Hepatocyte (in vitro differentiated cells): Measurements from ENCODE around the gene SOX10. TPM values are rescaled to one million over a fixed set of nuclear protein-coding genes. Genes with fewer than 3 reads are reported as not detected.
"Not testable (repeated sequence)": the region's sequence is repeated elsewhere in the genome, so short reads cannot be mapped to it uniquely, and the experiment has no call there.

Source experiments
- DNase-seq: peaks from one replicate; pipeline ENCODE4 v3.0.0-alpha.2; 2016; ENCODE audit warnings: low spot score
- H2AFZ ChIP-seq: fragments of 200-600 bp; sonication (generic); 2 replicates; pipeline ENCODE4 v1.6.0; 2016; ENCODE audit warnings: antibody characterized with exemption, mild to moderate bottlenecking
- H3K27ac ChIP-seq: fragments of 200-600 bp; sonication (generic); 2 replicates; pipeline ENCODE4 v1.5.1; 2016; ENCODE audit warnings: mild to moderate bottlenecking
- H3K27me3 ChIP-seq: fragments of 200-600 bp; sonication (generic); 2 replicates; pipeline ENCODE4 v1.6.1; 2016
- H3K36me3 ChIP-seq: fragments of 200-600 bp; sonication (generic); replicated peaks from 2 replicates; pipeline ENCODE4 v1.5.1; 2016; ENCODE audit warnings: low read depth; ENCODE audit not compliant: insufficient read depth
- H3K4me1 ChIP-seq: fragments of 200-600 bp; sonication (generic); 2 replicates; pipeline ENCODE4 v1.5.1; 2016; ENCODE audit warnings: mild to moderate bottlenecking, moderate library complexity; ENCODE audit not compliant: insufficient read depth
- H3K4me2 ChIP-seq: fragments of 200-600 bp; sonication (generic); 2 replicates; pipeline ENCODE4 v1.6.0; 2016
- H3K4me3 ChIP-seq: fragments of 200-600 bp; sonication (generic); 2 replicates; pipeline ENCODE4 v1.5.1; 2016; ENCODE audit warnings: mild to moderate bottlenecking
- H3K79me2 ChIP-seq: fragments of 200-600 bp; sonication (generic); 2 replicates; pipeline ENCODE4 v1.6.0; 2017; ENCODE audit warnings: mild to moderate bottlenecking
- H3K9me2 ChIP-seq: fragments of 200-600 bp; sonication (generic); replicated peaks from 2 replicates; pipeline ENCODE4 v1.6.0; 2017; ENCODE audit warnings: mild to moderate bottlenecking; ENCODE audit not compliant: insufficient read depth
- H3K9me3 ChIP-seq: fragments of 200-600 bp; sonication (generic); 2 replicates; pipeline ENCODE4 v1.5.1; 2016; ENCODE audit warnings: low read depth, mild to moderate bottlenecking
- H4K20me1 ChIP-seq: fragments of 200-600 bp; sonication (generic); 2 replicates; pipeline ENCODE4 v1.6.0; 2016; ENCODE audit warnings: mild to moderate bottlenecking; ENCODE audit not compliant: insufficient read depth, poor library complexity, severe bottlenecking
- EZH2 ChIP-seq: fragments of 200-600 bp; sonication (generic); IDR thresholded peaks from 2 replicates; pipeline ENCODE4 v1.6.1; 2016; ENCODE audit warnings: antibody characterized with exemption, mild to moderate bottlenecking, borderline replicate concordance
- EZH2phosphoT487 ChIP-seq: fragments of 200-600 bp; sonication (generic); IDR thresholded peaks from one replicate; pipeline ENCODE4 v1.6.1; 2018; ENCODE audit warnings: antibody characterized with exemption, mild to moderate bottlenecking, low read depth, moderate library complexity; ENCODE audit not compliant: unreplicated experiment, severe bottlenecking
- WGBS: methylation state at CpG from one replicate; pipeline ENCODE4 v1.1.6; 2016; ENCODE audit warnings: low lambda C conversion rate; ENCODE audit errors: missing lambda C conversion rate; 5-methylcytosine and 5-hydroxymethylcytosine counted together
- polyA plus RNA-seq: library from polyadenylated mRNA; unstranded; fragments of >200 nt; fragmentation: Nextera tagmentation; extraction: Ambion mirVana; gene quantifications from 2 replicates; pipeline ENCODE4 v1.2.1, GENCODE V29; 2016
- total RNA-seq: library from RNA; depleted of rRNA; stranded (reverse); fragments of >200 nt; gene quantifications from 2 replicates; pipeline ENCODE4 v1.2.3, GENCODE V29; 2014
- TF ChIP-seq, protein P1 (sequence below): fragments of 200-600 bp; sonication (generic); IDR thresholded peaks from 2 replicates; pipeline ENCODE4 v1.5.1; 2016; ENCODE audit warnings: antibody characterized with exemption, mild to moderate bottlenecking; ENCODE audit not compliant: poor library complexity

SOX10 gene
- total and polyA plus RNA-seq, 2 experiments from 2014 or later, result not detected

GRCh38 chr22:37959231-37959825 is 25.0 kb downstream of the SOX10 start:
- no peak for DNase-seq
- H3K79me2 ChIP-seq, result peaks cover 22% of the 10 kb centered on the region
- H2AFZ ChIP-seq, result no peak overlapping the region
- no peaks in the 10 kb centered on the region for H3K36me3 ChIP-seq
- no peaks in the 10 kb centered on the region for H3K9me3 ChIP-seq
- H4K20me1 ChIP-seq, result no peaks in the 10 kb centered on the region
- H3K27ac ChIP-seq, result no peak overlapping the region
- no peak overlapping the region for H3K4me3 ChIP-seq
- peaks cover 4% of the 10 kb centered on the region for H3K4me1 ChIP-seq
- H3K9me2 ChIP-seq, result no peaks in the 10 kb centered on the region
- no peaks in the 10 kb centered on the region for H3K27me3 ChIP-seq
- no peak overlapping the region for H3K4me2 ChIP-seq
- TF ChIP-seq EZH2phosphoT487, result no peak
- TF ChIP-seq, protein P1, sequence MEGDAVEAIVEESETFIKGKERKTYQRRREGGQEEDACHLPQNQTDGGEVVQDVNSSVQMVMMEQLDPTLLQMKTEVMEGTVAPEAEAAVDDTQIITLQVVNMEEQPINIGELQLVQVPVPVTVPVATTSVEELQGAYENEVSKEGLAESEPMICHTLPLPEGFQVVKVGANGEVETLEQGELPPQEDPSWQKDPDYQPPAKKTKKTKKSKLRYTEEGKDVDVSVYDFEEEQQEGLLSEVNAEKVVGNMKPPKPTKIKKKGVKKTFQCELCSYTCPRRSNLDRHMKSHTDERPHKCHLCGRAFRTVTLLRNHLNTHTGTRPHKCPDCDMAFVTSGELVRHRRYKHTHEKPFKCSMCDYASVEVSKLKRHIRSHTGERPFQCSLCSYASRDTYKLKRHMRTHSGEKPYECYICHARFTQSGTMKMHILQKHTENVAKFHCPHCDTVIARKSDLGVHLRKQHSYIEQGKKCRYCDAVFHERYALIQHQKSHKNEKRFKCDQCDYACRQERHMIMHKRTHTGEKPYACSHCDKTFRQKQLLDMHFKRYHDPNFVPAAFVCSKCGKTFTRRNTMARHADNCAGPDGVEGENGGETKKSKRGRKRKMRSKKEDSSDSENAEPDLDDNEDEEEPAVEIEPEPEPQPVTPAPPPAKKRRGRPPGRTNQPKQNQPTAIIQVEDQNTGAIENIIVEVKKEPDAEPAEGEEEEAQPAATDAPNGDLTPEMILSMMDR, result no peak
- TF ChIP-seq EZH2, result no peak
- 98% methylated on average over 18 of the region's 18 CpGs for WGBS

DNA sequence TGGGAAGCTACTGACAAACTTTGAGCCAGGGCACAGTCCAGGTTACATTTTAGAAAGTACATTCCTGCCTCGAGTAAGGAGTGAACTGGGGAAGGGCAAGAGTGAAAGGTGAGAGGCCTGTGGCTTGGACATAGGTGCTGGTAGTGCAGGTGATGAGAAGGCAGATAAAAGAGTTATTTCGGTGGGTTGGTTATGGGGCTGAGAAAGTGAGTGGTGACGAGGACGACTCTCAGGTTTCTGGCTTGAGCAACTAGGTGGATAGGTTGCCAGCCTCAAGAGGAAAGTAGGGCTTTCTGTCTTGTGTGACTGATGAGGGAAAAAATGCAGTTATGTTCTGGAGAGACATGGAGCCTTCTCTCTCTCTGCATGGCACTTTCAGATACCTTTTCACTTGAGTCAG is 27.1 kb downstream of the SOX10 start:
- no peak overlapping the region for H3K4me2 ChIP-seq
- H3K4me3 ChIP-seq, result no peak overlapping the region
- no peaks in the 10 kb centered on the region for H3K9me3 ChIP-seq
- no peaks in the 10 kb centered on the region for H3K9me2 ChIP-seq
- no peaks in the 10 kb centered on the region for H4K20me1 ChIP-seq
- H3K4me1 ChIP-seq, result peaks cover 12% of the 10 kb centered on the region
- TF ChIP-seq EZH2 (no peak), EZH2phosphoT487 (no peak)
- TF ChIP-seq, protein P1, result no peak
- 85% methylated on average over 4 of the region's 4 CpGs for WGBS
- no peak for DNase-seq
- no peaks in the 10 kb centered on the region for H3K36me3 ChIP-seq
- H3K27ac ChIP-seq, result no peak overlapping the region
- H3K79me2 ChIP-seq, result peaks cover 30% of the 10 kb centered on the region
- H2AFZ ChIP-seq, result no peak overlapping the region
- H3K27me3 ChIP-seq, result no peaks in the 10 kb centered on the region

- not testable (repeated sequence) for H3K4me2 ChIP-seq, H3K9me3 ChIP-seq, H3K27ac ChIP-seq, H3K4me3 ChIP-seq, H4K20me1 ChIP-seq, H3K9me2 ChIP-seq, H2AFZ ChIP-seq, DNase-seq, H3K36me3 ChIP-seq, H3K27me3 ChIP-seq
- H3K79me2 ChIP-seq, result peaks cover 30% of the 10 kb centered on the region
- H3K4me1 ChIP-seq, result peaks cover 14% of the 10 kb centered on the region
- 83% methylated on average over 14 of the region's 15 CpGs for WGBS
These were observed 28.4 kb downstream of the SOX10 start for GRCh38 chr22:37955825-37956397.

- TF ChIP-seq EZH2phosphoT487 (no peak), EZH2 (no peak)
- TF ChIP-seq, protein P1, result no peak
- Histone ChIP-seq H3K4me1 (peaks cover 14% of the 10 kb centered on the region), H2AFZ (no peak overlapping the region), H4K20me1 (no peaks in the 10 kb centered on the region), H3K79me2 (peaks cover 30% of the 10 kb centered on the region), H3K9me3 (no peaks in the 10 kb centered on the region), H3K36me3 (no peaks in the 10 kb centered on the region), H3K27me3 (no peaks in the 10 kb centered on the region), H3K4me2 (peak overlapping the region; percentile 89), H3K4me3 (no peak overlapping the region), H3K9me2 (no peaks in the 10 kb centered on the region), H3K27ac (no peak overlapping the region)
- DNase-seq, result no peak
- WGBS, result 79% methylated on average over 4 of the region's 4 CpGs
These were observed 29.7 kb downstream of the SOX10 start for GRCh38 chr22:37954686-37955085.
